NCI-H146 treated with DMSO at 0.1 percent for 48 hours (cell line): Measurements from ENCODE around the gene CABP1.

Experiments
- DNase-seq: peaks from one replicate; lab custom pipeline; 2025; ENCODE audit not compliant: unreplicated experiment; lab: John Stamatoyannopoulos, UW

The CABP1 gene

GRCh38 chr12:120690083-120690450, 49.6 kb downstream of the CABP1 start:
- no peak for DNase-seq

- no peak for DNase-seq
Observed at GRCh38 chr12:120690978-120691377, 50.6 kb downstream of the CABP1 start.

GRCh38 chr12:120692524-120693033, 52.2 kb downstream of the CABP1 start:
- DNase-seq = no peak

GRCh38 chr12:120693848-120694247, 53.4 kb downstream of the CABP1 start:
- peak; percentile 60 for DNase-seq

- DNase-seq = no peak
Observed at GRCh38 chr12:120696626-120697025, 56.2 kb downstream of the CABP1 start.

- no peak for DNase-seq
Observed at GRCh38 chr12:120697344-120697743, 56.9 kb downstream of the CABP1 start.

- DNase-seq = no peak
Observed at GRCh38 chr12:120698665-120699064, 58.2 kb downstream of the CABP1 start.

- no peak for DNase-seq
Observed at GRCh38 chr12:120699553-120699952, 59.1 kb downstream of the CABP1 start.

- no peak for DNase-seq
Observed at GRCh38 chr12:120700886-120701285, 60.5 kb downstream of the CABP1 start.

GRCh38 chr12:120702637-120703036, 62.2 kb downstream of the CABP1 start:
- DNase-seq = no peak

GRCh38 chr12:120703311-120703942, 63.0 kb downstream of the CABP1 start:
- DNase-seq = no peak

GRCh38 chr12:120705618-120706017, 65.2 kb downstream of the CABP1 start:
- no peak for DNase-seq

GRCh38 chr12:120706029-120706428, 65.6 kb downstream of the CABP1 start:
- DNase-seq = no peak

GRCh38 chr12:120708651-120709050, 68.2 kb downstream of the CABP1 start:
- DNase-seq = no peak

- peak; percentile 31 for DNase-seq
Observed at GRCh38 chr12:120710031-120710804, 69.8 kb downstream of the CABP1 start, which contains the start of gene UNC119B. TSS of gene UNC119B (plus strand) at chr12:120710458. CDS start at chr12:120710475, 17 bp downstream.

GRCh38 chr12:120710805-120711296, 70.4 kb downstream of the CABP1 start:
- peak; percentile 10 for DNase-seq

- DNase-seq = no peak
Observed at GRCh38 chr12:120711411-120711810, 71.0 kb downstream of the CABP1 start.

- DNase-seq = no peak
Observed at GRCh38 chr12:120712610-120713009, 72.2 kb downstream of the CABP1 start.

GRCh38 chr12:120713861-120714482, 73.5 kb downstream of the CABP1 start:
- DNase-seq = peak; percentile 61
